RWPE1 (cell line): ENCODE measurements around the gene AFF2.

Source experiments
- CTCF ChIA-PET: fragments of 350-600 bp; sonication (Branson Sonifier 250); formaldehyde crosslinking; extraction: SDS; loops from one replicate; lab custom pipeline; 2021; lab: Yijun Ruan, JAX
- POLR2A ChIA-PET: fragments of 400-600 bp; formaldehyde crosslinking; extraction: SDS; loops from one replicate; lab custom pipeline; 2020; ENCODE audit warnings: antibody characterized with exemption; ENCODE audit not compliant: low non-redundant PET; lab: Yijun Ruan, JAX
- DNase-seq: peaks from one replicate; pipeline ENCODE4 v3.0.0; 2012; ENCODE audit warnings: low spot score
- H3K27ac ChIP-seq: fragments of 450-650 bp; 2 replicates; pipeline ENCODE4 v1.5.1; 2017
- CTCF ChIP-seq: fragments of 450-650 bp; conservative IDR thresholded peaks from 2 replicates; pipeline ENCODE4 v1.5.1; 2017; ENCODE audit warnings: low read depth, mild to moderate bottlenecking

The AFF2 gene

GRCh38 chrX:148815218-148815961 is 315.0 kb downstream of the AFF2 start:
- ChIA-PET POLR2A (no interaction called here), CTCF (no interaction called here)
- DNase-seq = no peak
- no peak overlapping the region for H3K27ac ChIP-seq
- no peak for TF ChIP-seq CTCF

- no peak for TF ChIP-seq CTCF
- ChIA-PET POLR2A (no interaction called here), CTCF (no interaction called here)
- no peak overlapping the region for H3K27ac ChIP-seq
- DNase-seq = no peak
Observed at GRCh38 chrX:148823986-148824385, 323.6 kb downstream of the AFF2 start.

- no peak for DNase-seq
- CTCF ChIA-PET = no interaction called here
Observed at GRCh38 chrX:148825696-148826095, 325.3 kb downstream of the AFF2 start.

GRCh38 chrX:148836741-148837140 is 336.3 kb downstream of the AFF2 start:
- TF ChIP-seq CTCF = no peak
- no peak for DNase-seq
- CTCF ChIA-PET = no interaction called here
- POLR2A ChIA-PET = no interaction called here
- no peak overlapping the region for H3K27ac ChIP-seq

More at GRCh38 chrX:148825696-148826095, 325.3 kb downstream of the AFF2 start:
- TF ChIP-seq CTCF = no peak
- POLR2A ChIA-PET = no interaction called here
- no peak overlapping the region for H3K27ac ChIP-seq

GRCh38 chrX:148850631-148851030 is 350.2 kb downstream of the AFF2 start:
- H3K27ac ChIP-seq = no peak overlapping the region
- CTCF ChIA-PET = no interaction called here
- no peak for DNase-seq
- POLR2A ChIA-PET = no interaction called here
- no peak for TF ChIP-seq CTCF

GRCh38 chrX:148854306-148854705 is 353.9 kb downstream of the AFF2 start:
- ChIA-PET POLR2A (no interaction called here), CTCF (no interaction called here)
- DNase-seq = no peak
- H3K27ac ChIP-seq = no peak overlapping the region
- TF ChIP-seq CTCF = no peak
